Muscle layer of duodenum (tissue), 2 donors: ENCODE results near the gene CNFN.
A peak's percentile ranks its signal among the peaks of the same experiment; 100 is the strongest.

Experiments
- H3K27ac ChIP-seq: one replicate; pipeline ENCODE4 v1.7.0; 2013; ENCODE audit warnings: mild to moderate bottlenecking, low read length
- H3K27me3 ChIP-seq: one replicate; pipeline ENCODE4 v1.7.0; 2013; ENCODE audit warnings: low read depth, mild to moderate bottlenecking, control low read depth, low read length
- H3K36me3 ChIP-seq, 2 donors: one replicate each; pipeline ENCODE4 v1.7.0; 2013; ENCODE audit warnings: low read length in 2 of 2, control low read depth in 1 of 2, mild to moderate bottlenecking in 1 of 2; ENCODE audit not compliant: insufficient read depth in 2 of 2, control insufficient read depth in 1 of 2
- H3K4me1 ChIP-seq, 2 donors: one replicate each; pipeline ENCODE4 v1.7.0; 2013; ENCODE audit warnings: low read length in 2 of 2, mild to moderate bottlenecking in 2 of 2, control low read depth in 1 of 2, moderate library complexity in 1 of 2; ENCODE audit not compliant: insufficient read depth in 2 of 2, control insufficient read depth in 1 of 2
- H3K4me3 ChIP-seq, 2 donors: one replicate each; pipeline ENCODE4 v1.7.0; 2013; ENCODE audit warnings: low read length in 2 of 2, low read depth in 1 of 2, mild to moderate bottlenecking in 1 of 2
- H3K9me3 ChIP-seq, 2 donors: one replicate each; pipeline ENCODE4 v1.7.0; 2013; ENCODE audit warnings: low read length in 2 of 2, control low read depth in 1 of 2, mild to moderate bottlenecking in 1 of 2; ENCODE audit not compliant: control insufficient read depth in 1 of 2
- donor health status: healthy.

The CNFN gene, protein sequence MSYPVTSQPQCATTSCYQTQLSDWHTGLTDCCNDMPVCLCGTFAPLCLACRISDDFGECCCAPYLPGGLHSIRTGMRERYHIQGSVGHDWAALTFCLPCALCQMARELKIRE

DNA sequence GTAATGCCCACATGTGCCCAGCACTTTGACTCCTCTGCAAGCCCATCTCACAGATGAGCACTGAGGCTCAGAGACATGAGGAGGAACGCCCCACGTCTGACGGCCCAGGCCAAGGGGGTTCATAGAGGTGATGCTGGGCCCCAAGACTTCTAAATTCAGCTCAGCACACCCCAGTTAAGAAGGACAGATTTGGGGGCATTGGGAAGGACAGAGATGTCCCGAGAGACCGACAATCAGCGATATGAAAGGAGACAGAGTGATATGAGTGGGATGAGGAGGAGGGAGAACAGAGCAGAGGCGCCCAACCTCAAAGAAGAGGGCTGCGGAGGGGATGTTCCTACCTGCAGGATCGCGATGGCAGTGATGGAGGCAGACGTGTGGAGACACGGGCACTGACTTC, at the start of gene CNFN:
TSS of gene CNFN (minus strand) at position 399 of the 400 bp plus-strand sequence. CDS start 1,260 bp downstream, outside the sequence.
- H3K4me3 ChIP-seq = no peak within 1 kb of the TSS
- H3K27ac ChIP-seq = no peak within 1 kb of the TSS
- H3K27me3 ChIP-seq = peaks cover 5% of the 10 kb centered on the region

DNA sequence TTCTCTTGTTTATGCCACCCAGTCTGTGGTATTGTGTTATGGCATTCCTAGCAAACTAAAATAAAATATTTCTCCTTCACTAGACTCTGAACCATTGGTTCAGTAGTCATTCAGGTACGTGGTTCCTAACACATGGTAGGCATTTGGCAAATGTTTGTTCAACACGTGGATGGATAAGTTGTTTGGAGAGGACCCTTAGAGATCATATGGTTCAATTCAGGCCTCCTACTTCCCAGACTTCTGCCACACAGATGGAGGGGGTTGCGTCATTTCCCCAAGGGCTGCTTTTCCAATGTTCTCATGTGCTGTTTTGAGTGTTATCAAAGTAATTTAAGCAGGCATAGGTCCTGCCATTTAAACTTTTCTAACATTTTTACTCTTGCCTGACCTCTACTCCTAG, 45.9 kb upstream of the CNFN start:
- Histone ChIP-seq H3K27me3 (no peaks in the 10 kb centered on the region), H3K4me3 (no peak overlapping the region), H3K9me3 (no peaks in the 10 kb centered on the region), H3K36me3 (no peaks in the 10 kb centered on the region), H3K27ac (no peak overlapping the region), H3K4me1 (peaks cover 6 to 10% of the 10 kb centered on the region in 2 donors)

More for the DNA sequence above, at the start of gene CNFN:
- H3K36me3 ChIP-seq = no peaks in the 10 kb centered on the region
- H3K9me3 ChIP-seq = no peaks in the 10 kb centered on the region
- H3K4me1 ChIP-seq = peaks cover 0 to 8% of the 10 kb centered on the region in 2 donors

DNA sequence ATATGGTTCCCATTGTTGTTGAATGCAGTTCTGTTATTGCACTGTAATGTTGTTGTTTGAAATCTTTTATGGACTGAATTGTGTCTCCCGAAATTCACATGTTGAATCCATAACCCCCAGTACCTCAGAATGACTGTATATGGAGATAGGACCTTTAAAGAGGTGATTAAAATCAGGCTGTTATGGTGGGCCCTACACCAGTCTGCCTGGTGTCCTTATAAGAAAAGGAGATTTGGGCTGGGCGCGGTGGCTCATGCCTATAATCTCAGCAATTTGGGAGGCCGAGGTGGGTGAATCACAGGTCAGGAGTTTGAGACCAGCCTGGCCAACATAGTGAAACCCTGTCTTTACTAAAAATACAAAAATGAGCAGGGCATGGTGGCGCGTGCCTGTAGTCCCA, 45.2 kb upstream of the CNFN start:
- Histone ChIP-seq H3K27ac (no peak overlapping the region), H3K4me3 (no peak overlapping the region), H3K4me1 (peaks cover 6 to 10% of the 10 kb centered on the region in 2 donors), H3K9me3 (no peaks in the 10 kb centered on the region), H3K36me3 (no peaks in the 10 kb centered on the region), H3K27me3 (no peaks in the 10 kb centered on the region)

DNA sequence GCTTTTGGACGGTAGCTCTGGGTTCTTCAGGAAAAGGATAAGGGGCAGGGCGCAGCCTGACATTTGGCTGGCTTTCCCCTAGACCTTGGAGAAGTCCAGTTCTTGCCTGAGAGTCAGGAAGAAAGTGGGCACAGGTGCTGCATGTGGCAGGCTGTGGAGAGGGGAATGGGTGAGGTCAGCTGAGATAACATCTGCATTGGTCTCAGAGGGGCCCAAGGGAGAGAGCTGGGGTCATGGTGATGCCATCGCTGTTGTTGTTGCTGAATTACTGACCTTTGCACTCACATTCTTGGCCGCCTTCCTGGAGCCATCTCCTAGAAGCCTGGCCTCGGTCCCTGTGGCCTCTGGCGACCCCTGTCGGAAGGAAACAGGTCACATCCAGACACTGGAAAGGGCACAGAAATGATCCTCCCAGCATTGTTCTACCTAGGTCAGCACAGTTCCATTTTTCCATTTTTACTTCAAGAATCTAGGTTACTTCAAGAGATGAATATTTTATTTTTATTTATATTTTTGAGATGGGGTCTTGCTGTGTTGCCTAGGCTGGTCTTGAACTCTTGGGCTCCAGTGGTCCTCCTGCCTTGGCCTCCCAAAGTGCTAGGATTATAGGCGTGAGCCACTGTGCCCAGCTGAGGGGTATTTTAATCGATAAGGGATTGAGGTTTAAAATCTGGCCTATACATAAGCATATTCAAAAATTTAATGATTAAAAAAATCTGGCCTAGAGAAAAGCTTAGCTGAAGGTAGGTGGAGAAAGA, 43.6 kb upstream of the CNFN start:
- H3K27me3 ChIP-seq = no peaks in the 10 kb centered on the region
- H3K27ac ChIP-seq = peak overlapping the region; percentile 52
- H3K36me3 ChIP-seq = no peaks in the 10 kb centered on the region
- H3K9me3 ChIP-seq = no peaks in the 10 kb centered on the region
- peaks cover 6 to 10% of the 10 kb centered on the region in 2 donors for H3K4me1 ChIP-seq
- H3K4me3 ChIP-seq = no peak overlapping the region

DNA sequence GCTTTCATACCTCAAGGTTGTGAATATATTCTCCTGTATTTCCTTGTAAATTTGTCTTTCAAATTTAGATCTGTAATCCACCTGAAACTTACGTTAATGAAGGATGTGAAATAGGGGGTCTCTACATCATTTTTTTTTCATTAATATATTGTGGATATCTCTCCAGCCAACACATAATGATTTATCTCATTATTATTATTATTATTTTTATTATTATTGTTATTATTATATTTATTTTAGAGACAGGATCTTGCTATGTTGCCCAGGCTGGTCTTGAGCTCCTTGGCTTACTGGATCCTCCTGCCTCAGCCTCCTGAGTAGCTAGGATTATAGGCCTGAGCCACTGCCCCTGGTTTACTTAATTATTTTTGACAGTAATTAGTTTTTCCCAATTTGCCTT, 41.4 kb upstream of the CNFN start:
- no peaks in the 10 kb centered on the region for H3K36me3 ChIP-seq
- peaks cover 6 to 10% of the 10 kb centered on the region in 2 donors for H3K4me1 ChIP-seq

DNA sequence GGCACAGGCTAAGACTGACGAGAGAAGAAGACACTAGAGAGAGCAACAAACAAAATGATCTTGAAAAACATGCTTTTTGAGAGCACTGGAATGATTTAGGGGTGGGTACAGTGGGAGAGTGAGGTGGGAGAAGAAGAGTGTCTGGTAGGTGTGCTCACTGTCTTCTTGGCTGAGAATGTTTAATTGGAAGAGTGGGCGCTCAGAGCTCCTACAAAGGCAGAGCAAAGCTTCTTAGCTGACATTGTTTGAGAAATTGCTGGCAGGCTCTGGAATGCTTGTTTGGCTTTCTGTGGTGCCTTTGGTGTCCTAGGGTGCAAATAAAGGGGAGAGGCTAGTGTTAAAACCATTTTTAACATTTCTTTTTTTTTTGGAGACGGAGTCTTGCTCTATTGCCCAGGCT, 38.6 kb upstream of the CNFN start:
- Histone ChIP-seq H3K36me3 (no peaks in the 10 kb centered on the region), H3K4me3 (no peak overlapping the region), H3K4me1 (peaks cover 6 to 15% of the 10 kb centered on the region in 2 donors), H3K27me3 (no peaks in the 10 kb centered on the region), H3K9me3 (no peaks in the 10 kb centered on the region), H3K27ac (no peak overlapping the region)

More for the DNA sequence above, 41.4 kb upstream of the CNFN start:
- no peaks in the 10 kb centered on the region for H3K9me3 ChIP-seq
- H3K4me3 ChIP-seq = no peak overlapping the region
- H3K27me3 ChIP-seq = no peaks in the 10 kb centered on the region
- no peak overlapping the region for H3K27ac ChIP-seq

DNA sequence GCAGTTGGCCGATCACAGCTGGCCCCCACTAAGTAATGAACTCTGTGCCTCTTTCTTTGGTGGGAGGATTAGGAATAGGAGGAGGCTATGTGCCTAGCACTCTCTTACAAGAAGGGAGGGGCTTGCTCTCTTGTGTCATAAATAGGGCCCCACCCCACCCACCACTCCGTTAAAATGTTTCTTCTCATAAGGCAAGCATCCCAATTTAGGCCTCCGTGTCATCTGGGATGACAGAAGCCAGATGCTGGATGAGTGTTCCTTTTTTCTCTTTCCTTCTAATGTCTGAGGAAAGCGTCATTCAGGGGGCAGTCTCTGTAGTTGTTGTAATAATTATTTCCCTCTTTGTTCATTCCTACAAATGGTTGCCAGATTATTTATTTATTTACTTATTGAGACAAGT, 37.2 kb upstream of the CNFN start, which contains the start of gene LIPE:
TSS of gene LIPE (minus strand) at position 76 of the 400 bp plus-strand sequence. CDS start 239 bp downstream, outside the sequence.
- Histone ChIP-seq H3K27ac (no peak within 1 kb of the TSS), H3K4me1 (peaks cover 0 to 14% of the 10 kb centered on the region in 2 donors), H3K36me3 (no peaks in the 10 kb centered on the region), H3K4me3 (no peak within 1 kb of the TSS), H3K9me3 (no peaks in the 10 kb centered on the region), H3K27me3 (no peaks in the 10 kb centered on the region)

DNA sequence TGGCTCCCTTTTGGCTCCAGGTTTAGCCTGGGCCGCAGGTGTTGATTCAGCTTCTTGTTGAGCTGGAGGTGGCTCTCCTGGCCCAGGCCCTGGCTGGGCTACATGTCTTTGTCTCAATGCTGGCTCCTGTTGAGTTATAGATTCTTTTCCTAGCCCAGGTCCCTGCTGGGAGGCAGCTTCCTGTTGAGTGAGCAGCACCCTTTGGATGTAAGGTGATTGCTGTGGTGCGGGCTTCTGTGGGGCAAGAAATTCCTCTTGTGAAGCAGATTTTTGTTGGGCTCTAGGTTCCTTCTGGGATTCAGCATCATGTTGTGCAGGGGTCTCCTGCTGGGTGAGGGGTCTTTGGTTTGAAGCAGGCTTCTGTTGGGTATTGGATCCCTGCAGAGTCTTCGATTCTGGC, 36.5 kb upstream of the CNFN start:
- Histone ChIP-seq H3K9me3 (no peaks in the 10 kb centered on the region), H3K27ac (no peak overlapping the region), H3K36me3 (no peaks in the 10 kb centered on the region), H3K27me3 (no peaks in the 10 kb centered on the region), H3K4me1 (peaks cover 0 to 20% of the 10 kb centered on the region in 2 donors), H3K4me3 (no peak overlapping the region)

DNA sequence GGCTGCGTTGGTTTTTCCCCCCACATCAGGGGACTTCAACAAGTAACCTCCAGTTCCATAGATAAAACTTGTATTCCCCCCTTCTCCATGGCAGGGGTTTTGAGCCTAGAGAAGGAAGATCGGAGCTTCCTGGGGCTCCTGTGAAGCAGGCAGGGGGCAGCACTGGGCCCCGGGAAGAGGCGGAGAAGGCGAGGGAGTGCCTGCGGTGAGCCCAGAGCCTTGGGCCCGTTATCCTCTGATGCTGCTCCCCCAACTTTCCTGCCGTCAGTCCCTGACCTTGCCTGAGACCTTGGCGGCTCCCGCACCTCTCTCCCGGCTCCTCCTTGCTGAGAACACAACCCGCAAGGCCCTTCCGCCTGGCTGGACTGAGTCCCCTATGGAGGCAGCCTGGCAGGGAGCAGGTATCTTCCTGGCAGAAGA, 34.6 kb upstream of the CNFN start:
- H3K9me3 ChIP-seq = no peaks in the 10 kb centered on the region
- no peaks in the 10 kb centered on the region for H3K27me3 ChIP-seq
- no peak overlapping the region for H3K27ac ChIP-seq
- H3K4me1 ChIP-seq = peaks cover 0 to 26% of the 10 kb centered on the region in 2 donors
- no peak overlapping the region for H3K4me3 ChIP-seq
- H3K36me3 ChIP-seq = no peaks in the 10 kb centered on the region

DNA sequence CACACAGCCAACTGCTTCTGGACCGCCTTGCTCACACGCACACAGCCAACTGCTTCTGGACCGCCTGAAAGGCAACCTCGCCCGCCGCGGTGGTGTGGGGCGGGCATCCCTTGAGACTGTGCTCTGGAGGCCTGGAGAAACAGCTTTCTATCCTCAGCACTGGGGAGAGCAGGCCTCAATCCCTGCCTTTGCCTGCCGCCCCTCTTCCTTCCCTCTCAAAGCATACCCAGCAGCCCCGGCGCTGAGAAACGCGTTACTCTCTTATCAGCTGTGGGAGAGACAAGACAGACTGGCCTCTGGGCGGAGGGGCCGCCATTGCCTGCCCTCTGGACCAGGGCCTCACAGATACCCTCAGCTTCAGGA, 34.2 kb upstream of the CNFN start:
- Histone ChIP-seq H3K36me3 (no peaks in the 10 kb centered on the region), H3K4me1 (peaks cover 0 to 26% of the 10 kb centered on the region in 2 donors), H3K4me3 (peak overlapping the region in 1 of 2 donors; percentile 66), H3K27ac (no peak overlapping the region), H3K9me3 (no peaks in the 10 kb centered on the region), H3K27me3 (no peaks in the 10 kb centered on the region)

DNA sequence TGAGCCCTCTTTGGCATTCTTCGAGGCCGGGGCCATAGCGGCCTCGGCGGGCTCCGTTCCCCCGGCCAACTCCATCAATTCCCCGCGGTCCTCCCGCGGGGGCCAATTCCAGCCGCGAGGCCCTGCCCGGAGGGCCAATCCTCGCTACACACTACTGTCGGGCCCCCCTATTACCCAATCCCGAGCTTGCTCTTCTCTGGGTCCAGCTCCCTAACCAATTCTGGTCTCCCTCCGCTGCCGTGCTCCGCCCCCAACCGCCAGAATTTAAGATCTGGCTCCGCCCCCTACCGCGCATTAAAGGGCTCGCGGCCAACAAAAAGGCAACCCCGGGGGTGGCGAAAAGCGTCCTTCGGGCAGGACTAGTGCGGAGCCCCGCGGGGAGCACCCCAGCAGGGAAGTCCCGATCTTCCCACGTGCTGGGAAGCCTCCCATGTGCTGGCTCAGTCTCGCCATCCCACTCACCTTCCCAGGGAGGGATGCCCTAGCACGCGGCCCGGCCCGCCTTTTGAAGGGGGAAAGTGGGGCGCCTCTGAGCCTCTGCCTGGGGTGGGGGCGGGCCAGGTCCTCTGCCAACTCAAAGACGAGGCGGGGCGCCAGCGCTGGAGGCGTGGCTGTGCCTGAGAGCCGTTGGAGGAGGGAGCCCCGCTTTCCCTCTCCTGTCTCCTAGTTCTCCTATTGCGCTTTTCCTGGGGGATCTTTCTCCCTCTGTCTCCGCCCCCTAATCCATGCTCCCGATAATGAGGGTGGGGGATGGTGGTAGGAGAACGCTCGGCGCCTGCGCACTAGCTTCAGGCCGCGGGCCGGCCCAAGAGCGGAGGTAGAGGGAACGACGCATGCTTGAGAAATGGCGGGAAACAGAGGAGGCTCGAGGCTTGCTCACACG, 33.6 kb upstream of the CNFN start:
- H3K27me3 ChIP-seq = no peaks in the 10 kb centered on the region
- H3K9me3 ChIP-seq = no peaks in the 10 kb centered on the region
- peaks cover 0 to 26% of the 10 kb centered on the region in 2 donors for H3K4me1 ChIP-seq
- H3K36me3 ChIP-seq = no peaks in the 10 kb centered on the region
- H3K4me3 ChIP-seq = peak overlapping the region; percentile 66 to 78
- H3K27ac ChIP-seq = peak overlapping the region; percentile 45
